Astrocyte of the spinal cord (primary cell): ENCODE measurements around the gene SLC15A3.

Experiments used
- DNase-seq: peaks from one replicate; pipeline ENCODE4 v3.0.0; 2011; ENCODE audit warnings: low read depth, low spot score
- H3K4me3 ChIP-seq: 2 replicates; pipeline ENCODE4 v1.5.1; 2011; ENCODE audit warnings: low read depth, mild to moderate bottlenecking, low read length, moderate library complexity
- in situ Hi-C: cut with HindIII; loops from 2 replicates; pipeline ENCODE4 v1.10.0; 2017; ENCODE audit warnings: low sequenced_read_pairs
- TF ChIP-seq, protein P1 (sequence below): IDR thresholded peaks from 2 replicates; pipeline ENCODE4 v1.5.1; 2012; ENCODE audit warnings: low read depth, mild to moderate bottlenecking, low read length, inconsistent platforms

The SLC15A3 gene

DNA sequence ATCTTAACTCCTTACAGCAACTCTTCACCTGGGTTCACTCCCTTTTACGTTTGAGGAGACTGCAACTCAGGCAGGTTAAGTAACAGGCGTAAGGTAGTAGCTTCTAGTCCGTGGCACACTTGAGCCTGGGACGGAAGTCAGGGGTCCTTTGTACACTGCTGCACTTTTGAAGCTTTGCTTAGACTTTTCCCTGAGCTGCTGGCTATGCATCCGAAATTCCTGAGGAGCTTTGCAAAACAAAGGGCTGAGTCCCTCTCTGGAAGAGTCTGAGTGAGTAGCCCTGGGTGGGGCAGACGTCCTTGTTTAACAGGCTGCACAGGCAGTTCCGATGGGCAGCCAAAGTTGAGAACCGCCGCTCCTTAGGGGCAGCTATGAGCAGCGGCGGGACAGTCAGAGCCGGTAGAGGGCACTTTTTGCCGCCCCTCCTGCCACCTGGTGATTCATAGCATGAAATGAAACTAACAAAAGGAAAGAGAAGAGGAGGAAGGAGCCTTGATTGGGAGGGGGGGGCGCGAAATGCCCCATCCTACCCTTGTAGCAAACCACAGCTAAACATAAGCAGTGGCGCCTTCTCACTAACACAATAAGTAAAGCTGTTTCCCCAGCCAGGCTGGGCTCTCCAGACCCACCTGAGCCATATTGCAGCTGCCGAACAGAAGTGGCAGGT is 36.6 kb downstream of the SLC15A3 start:
- peak; percentile 56 for DNase-seq
- TF ChIP-seq, protein P1, sequence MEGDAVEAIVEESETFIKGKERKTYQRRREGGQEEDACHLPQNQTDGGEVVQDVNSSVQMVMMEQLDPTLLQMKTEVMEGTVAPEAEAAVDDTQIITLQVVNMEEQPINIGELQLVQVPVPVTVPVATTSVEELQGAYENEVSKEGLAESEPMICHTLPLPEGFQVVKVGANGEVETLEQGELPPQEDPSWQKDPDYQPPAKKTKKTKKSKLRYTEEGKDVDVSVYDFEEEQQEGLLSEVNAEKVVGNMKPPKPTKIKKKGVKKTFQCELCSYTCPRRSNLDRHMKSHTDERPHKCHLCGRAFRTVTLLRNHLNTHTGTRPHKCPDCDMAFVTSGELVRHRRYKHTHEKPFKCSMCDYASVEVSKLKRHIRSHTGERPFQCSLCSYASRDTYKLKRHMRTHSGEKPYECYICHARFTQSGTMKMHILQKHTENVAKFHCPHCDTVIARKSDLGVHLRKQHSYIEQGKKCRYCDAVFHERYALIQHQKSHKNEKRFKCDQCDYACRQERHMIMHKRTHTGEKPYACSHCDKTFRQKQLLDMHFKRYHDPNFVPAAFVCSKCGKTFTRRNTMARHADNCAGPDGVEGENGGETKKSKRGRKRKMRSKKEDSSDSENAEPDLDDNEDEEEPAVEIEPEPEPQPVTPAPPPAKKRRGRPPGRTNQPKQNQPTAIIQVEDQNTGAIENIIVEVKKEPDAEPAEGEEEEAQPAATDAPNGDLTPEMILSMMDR = peak; percentile 42
- peak overlapping the region; percentile 75 for H3K4me3 ChIP-seq
- in situ Hi-C loops = no loop called here

DNA sequence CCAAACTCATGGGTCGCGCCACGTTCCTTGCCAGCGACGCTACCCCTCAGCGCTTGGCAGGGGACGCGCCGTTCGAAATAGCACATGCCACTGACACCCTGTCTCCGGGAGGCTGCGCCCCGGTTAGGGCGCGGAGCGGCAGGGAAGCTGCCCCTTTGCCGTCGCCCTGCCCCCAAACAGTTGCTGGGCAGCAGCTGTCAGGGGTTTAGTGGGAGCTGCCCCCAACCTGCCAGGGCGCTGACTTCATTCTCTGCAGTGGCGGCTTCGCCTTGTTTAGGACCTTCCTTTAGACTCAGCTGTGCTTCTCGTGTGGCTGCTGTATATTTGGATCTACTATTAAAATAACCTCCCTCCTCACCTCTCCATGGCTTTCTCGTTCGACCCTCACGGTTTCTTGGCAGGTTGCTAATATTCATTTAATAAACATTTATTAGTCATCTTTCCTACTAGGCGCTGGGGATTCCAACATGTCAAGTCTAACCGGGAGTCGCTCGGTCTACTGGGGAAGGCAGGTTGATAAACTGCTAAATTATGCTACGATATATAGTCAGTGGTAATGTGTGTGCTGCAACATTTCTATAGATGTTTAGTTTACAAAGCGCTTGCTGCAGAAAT is 37.2 kb downstream of the SLC15A3 start:
- in situ Hi-C loops = no loop called here
- TF ChIP-seq, protein P1 = no peak
- peak overlapping the region; percentile 75 for H3K4me3 ChIP-seq
- peak; percentile 47 for DNase-seq

DNA sequence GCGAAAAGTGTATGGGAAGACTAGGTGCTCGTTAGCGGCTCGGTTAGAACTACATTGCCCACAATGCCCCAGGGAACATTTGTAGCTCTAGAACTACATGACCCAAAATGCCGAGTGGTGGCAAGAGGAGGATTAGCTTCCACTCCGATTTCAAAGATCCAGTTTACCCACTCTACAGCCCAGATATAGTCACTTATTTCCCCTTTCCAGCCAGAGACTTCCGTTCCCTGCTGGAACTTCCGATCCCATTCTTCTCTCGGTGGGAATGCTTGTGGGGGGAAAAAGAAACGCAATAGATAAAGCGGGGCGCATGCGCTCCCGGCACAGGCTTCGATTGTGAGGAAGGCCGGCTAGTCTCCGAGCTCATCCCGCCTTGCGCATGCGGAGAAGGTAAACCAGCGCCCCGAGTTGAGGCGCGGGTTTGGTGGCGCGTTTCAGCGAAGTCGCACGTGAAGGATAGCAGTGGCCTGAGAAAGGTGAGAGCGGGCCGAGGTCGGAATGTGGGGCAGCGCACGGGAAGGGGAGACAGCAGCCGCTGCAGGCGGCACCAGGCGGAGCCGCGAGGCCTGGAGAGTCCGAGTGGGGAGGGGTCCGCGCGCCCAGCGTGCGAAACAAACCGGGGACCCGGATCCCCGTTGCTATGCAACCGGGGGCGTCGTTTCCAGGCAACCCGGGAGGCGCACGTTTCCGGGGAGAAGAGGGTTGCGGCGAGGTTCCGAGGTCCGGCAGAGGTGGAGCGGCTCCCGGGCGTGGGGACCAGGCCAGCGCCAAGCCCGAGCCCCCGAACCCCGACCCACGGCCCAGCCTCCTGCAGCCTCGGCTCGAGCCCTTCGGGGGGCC is 38.0 kb downstream of the SLC15A3 start, which contains the start of gene TMEM109:
Gene TMEM109, plus strand, starts transcription at position 366 of the 840 bp plus-strand sequence. CDS start 5,536 bp downstream, outside the sequence.
- in situ Hi-C loops = no loop called here
- H3K4me3 ChIP-seq = peak within 1 kb of the TSS; percentile 75
- DNase-seq = peak; percentile 91
- TF ChIP-seq, protein P1 = no peak

DNA sequence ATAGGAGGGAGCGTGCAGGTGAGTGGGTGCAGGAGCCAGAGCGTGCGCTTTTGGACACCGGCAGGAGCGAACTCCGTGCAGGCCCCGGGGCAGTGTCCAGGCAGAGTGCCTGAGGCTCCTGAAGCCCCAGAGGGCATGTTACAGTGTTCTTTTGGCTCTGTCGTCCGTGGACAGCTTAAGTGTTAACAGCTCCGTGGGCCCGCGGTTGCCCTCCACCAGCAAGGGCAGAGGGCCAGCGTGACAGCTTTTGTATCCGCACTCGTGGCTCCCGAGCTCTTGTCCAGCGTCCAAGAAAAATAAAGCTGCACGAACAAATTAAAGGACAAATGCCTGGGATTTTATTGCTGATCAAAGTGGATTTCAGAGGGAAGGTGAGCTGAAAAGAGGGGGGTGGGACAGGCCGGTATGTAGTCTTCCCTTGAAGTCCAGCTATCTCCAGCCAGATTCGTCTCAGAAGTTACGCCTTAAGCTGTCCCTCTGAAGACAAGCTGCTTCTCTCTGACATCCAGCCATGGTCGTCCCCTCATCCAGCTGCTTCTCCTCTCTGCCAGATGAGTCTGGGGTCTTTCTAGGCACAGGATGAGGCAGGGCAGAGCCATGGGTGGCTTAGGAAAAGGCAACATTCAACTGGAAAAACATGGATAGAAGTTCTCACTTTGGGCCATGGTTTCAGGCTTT is 39.0 kb downstream of the SLC15A3 start:
- no peak for DNase-seq
- H3K4me3 ChIP-seq = peak overlapping the region; percentile 1
- in situ Hi-C loops = no loop called here
- TF ChIP-seq, protein P1 = no peak

DNA sequence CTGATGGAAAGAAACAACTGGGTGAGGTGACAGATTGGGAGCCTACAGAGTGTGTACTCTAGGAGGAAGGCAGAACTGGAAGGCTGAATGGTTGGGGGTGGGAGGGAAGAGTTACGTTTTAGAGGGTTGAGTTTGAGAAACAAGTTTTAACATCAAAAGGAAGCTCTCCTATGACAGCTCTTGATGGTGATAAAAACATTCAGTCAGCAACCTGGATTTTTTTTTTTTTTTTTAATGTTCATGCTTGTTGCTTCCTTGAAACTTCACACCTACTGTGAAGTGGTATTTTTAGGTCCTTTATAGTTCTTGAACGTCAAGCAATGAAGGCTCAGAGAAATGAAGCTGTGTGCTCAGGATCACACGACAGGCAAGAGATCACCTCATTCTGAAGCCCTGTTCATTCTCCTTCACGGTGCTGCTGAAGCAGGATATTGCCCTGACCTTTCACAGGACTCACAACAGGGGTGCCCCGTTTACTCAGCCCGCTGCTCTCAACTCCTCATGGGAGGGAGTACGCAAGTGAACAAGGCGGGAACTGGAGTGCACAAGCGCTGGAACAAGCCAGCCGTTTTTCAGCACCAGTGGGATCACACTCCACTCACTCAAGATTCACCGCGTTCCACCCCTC is 39.6 kb downstream of the SLC15A3 start:
- TF ChIP-seq, protein P1 = no peak
- peak; percentile 80 for DNase-seq
- in situ Hi-C loops = no loop called here
- no peak overlapping the region for H3K4me3 ChIP-seq
